IMR-90 (cell line): ENCODE data around the gene MSMP. TPM values are rescaled to one million over a fixed set of nuclear protein-coding genes. Genes with fewer than 3 reads are reported as not detected.

ENCODE experiments used
- ATAC-seq: fragments of 200-7000 bp; cut with Tn5 transposase; 2 replicates; pipeline ENCODE4 v1.9.1; 2020; ENCODE audit warnings: low read depth, mild to moderate bottlenecking, moderate library complexity
- BruUV-seq: library from RNA; stranded (reverse); fragments of 400-500 nt; replicated peaks from 2 replicates; lab custom pipeline; 2021; lab: Mats Ljungman, UMichigan
- CTCF ChIA-PET: fragments of 300-600 bp; formaldehyde crosslinking; extraction: SDS; loops from one replicate; lab custom pipeline; 2021; ENCODE audit warnings: antibody characterized with exemption; lab: Yijun Ruan, JAX
- POLR2A ChIA-PET: fragments of 300-600 bp; sonication (Branson Sonifier 250); formaldehyde crosslinking; loops from one replicate; lab custom pipeline; 2022; ENCODE audit warnings: antibody characterized with exemption; ENCODE audit not compliant: unreplicated experiment; lab: Charles Lee
- DNase-seq: peaks from one replicate; pipeline ENCODE4 v3.0.0; 2013
- H2AFZ ChIP-seq: replicated peaks from 2 replicates; pipeline ENCODE3; 2013; ENCODE audit warnings: low read length, mild to moderate bottlenecking; ENCODE audit not compliant: poor library complexity
- H2AK5ac ChIP-seq: 2 replicates; pipeline ENCODE4 v1.6.1; 2013; ENCODE audit warnings: low read depth, low read length, inconsistent platforms
- H2AK9ac ChIP-seq: replicated peaks from 2 replicates; pipeline ENCODE3; 2013; ENCODE audit warnings: mild to moderate bottlenecking, low read depth, low read length, moderate library complexity; ENCODE audit not compliant: poor library complexity
- H2BK120ac ChIP-seq: 2 replicates; pipeline ENCODE4 v1.6.1; 2013; ENCODE audit warnings: low read depth, low read length, inconsistent platforms
- H2BK15ac ChIP-seq: 3 replicates; pipeline ENCODE4 v1.6.1; 2013; ENCODE audit warnings: low read depth, low read length, inconsistent platforms
- H2BK20ac ChIP-seq: 2 replicates; pipeline ENCODE4 v1.6.1; 2013; ENCODE audit warnings: low read depth, mild to moderate bottlenecking, inconsistent platforms, low read length, moderate library complexity
- H2BK5ac ChIP-seq: 2 replicates; pipeline ENCODE4 v1.6.1; 2013; ENCODE audit warnings: mild to moderate bottlenecking, low read depth, low read length, inconsistent platforms; ENCODE audit not compliant: poor library complexity, severe bottlenecking
- H3K14ac ChIP-seq: replicated peaks from 2 replicates; pipeline ENCODE4 v1.6.1; 2013; ENCODE audit warnings: low read depth, low read length, inconsistent platforms
- H3K18ac ChIP-seq: 2 replicates; pipeline ENCODE4 v1.6.1; 2013; ENCODE audit warnings: low read depth, low read length, control low read depth
- H3K23ac ChIP-seq: 2 replicates; pipeline ENCODE4 v1.6.1; 2013; ENCODE audit warnings: low read depth, low read length, inconsistent platforms
- H3K27ac ChIP-seq: 2 replicates; pipeline ENCODE4 v1.5.1; 2013; ENCODE audit warnings: mild to moderate bottlenecking, control low read depth, low read length; ENCODE audit not compliant: insufficient read depth
- H3K27me3 ChIP-seq: 2 replicates; pipeline ENCODE4 v1.6.1; 2013; ENCODE audit warnings: low read length; ENCODE audit not compliant: control insufficient read depth, insufficient read depth
- H3K36me3 ChIP-seq: 2 replicates; pipeline ENCODE4 v1.6.1; 2013; ENCODE audit warnings: low read length, mixed read lengths; ENCODE audit not compliant: control insufficient read depth, insufficient read depth
- H3K4ac ChIP-seq: 2 replicates; pipeline ENCODE4 v1.6.1; 2013; ENCODE audit warnings: low read depth, low read length, inconsistent platforms
- H3K4me1 ChIP-seq: 2 replicates; pipeline ENCODE4 v1.6.1; 2013; ENCODE audit warnings: low read length, mixed read lengths; ENCODE audit not compliant: control insufficient read depth, insufficient read depth
- H3K4me2 ChIP-seq: 2 replicates; pipeline ENCODE4 v1.6.1; 2013; ENCODE audit warnings: low read depth, mild to moderate bottlenecking, control low read depth, low read length, moderate library complexity
- H3K4me3 ChIP-seq: 2 replicates; pipeline ENCODE4 v1.5.1; 2013; ENCODE audit warnings: low read depth, mild to moderate bottlenecking, control low read depth, low read length, moderate library complexity; ENCODE audit not compliant: insufficient read depth
- H3K56ac ChIP-seq: 2 replicates; pipeline ENCODE4 v1.6.1; 2013; ENCODE audit warnings: low read length, inconsistent platforms; ENCODE audit not compliant: insufficient read depth; ENCODE audit errors: extremely low read depth
- H3K79me1 ChIP-seq, 2 experiments: 2 replicates each; pipeline ENCODE4 v1.6.1; 2013; ENCODE audit warnings: low read length in 2 of 2, inconsistent platforms in 1 of 2, low read depth in 1 of 2
- H3K9ac ChIP-seq: 2 replicates; pipeline ENCODE4 v1.6.1; 2013; ENCODE audit warnings: low read depth, low read length, control low read depth
- H3K9me1 ChIP-seq: 2 replicates; pipeline ENCODE4 v1.6.1; 2013; ENCODE audit warnings: low read length, inconsistent platforms; ENCODE audit not compliant: insufficient read depth
- H3K9me3 ChIP-seq: 2 replicates; pipeline ENCODE4 v1.6.1; 2013; ENCODE audit warnings: low read length; ENCODE audit not compliant: control insufficient read depth, insufficient read depth
- H4K20me1 ChIP-seq: 2 replicates; pipeline ENCODE4 v1.6.1; 2013; ENCODE audit warnings: low read length, inconsistent platforms; ENCODE audit not compliant: insufficient read depth
- H4K5ac ChIP-seq: 2 replicates; pipeline ENCODE4 v1.6.1; 2013; ENCODE audit warnings: mild to moderate bottlenecking, low read depth, low read length, control low read depth
- H4K8ac ChIP-seq, 2 experiments: 2 replicates each; pipeline ENCODE4 v1.6.1; 2013; ENCODE audit warnings: low read depth in 2 of 2, low read length in 2 of 2, control low read depth in 1 of 2, inconsistent platforms in 1 of 2
- H4K91ac ChIP-seq: 2 replicates; pipeline ENCODE4 v1.6.1; 2013; ENCODE audit warnings: low read depth, low read length, inconsistent platforms; ENCODE audit not compliant: insufficient read depth
- CHD1 ChIP-seq: IDR thresholded peaks from 2 replicates; pipeline ENCODE4 v1.6.1; 2012; ENCODE audit warnings: low read depth, low read length, improper control_type of control experiment
- FOS ChIP-seq: fragments of 150-350 bp; IDR thresholded peaks from 2 replicates; pipeline ENCODE4 v1.6.1; 2016; ENCODE audit warnings: low read depth, low read length
- MAFK ChIP-seq: IDR thresholded peaks from 2 replicates; pipeline ENCODE4 v1.6.1; 2012; ENCODE audit warnings: low read depth, low read length, improper control_type of control experiment
- MAZ ChIP-seq: IDR thresholded peaks from 2 replicates; pipeline ENCODE4 v1.6.1; 2012; ENCODE audit warnings: low read depth, mild to moderate bottlenecking, low read length, improper control_type of control experiment, moderate library complexity, borderline replicate concordance
- MXI1 ChIP-seq: IDR thresholded peaks from 2 replicates; pipeline ENCODE4 v1.6.1; 2012; ENCODE audit warnings: low read depth, mild to moderate bottlenecking, low read length, moderate library complexity, borderline replicate concordance
- NFE2L2 ChIP-seq: fragments of 150-350 bp; IDR thresholded peaks from 2 replicates; pipeline ENCODE4 v1.6.1; 2016; ENCODE audit warnings: low read depth, mild to moderate bottlenecking, low read length
- POLR2A ChIP-seq: IDR thresholded peaks from 2 replicates; pipeline ENCODE4 v1.6.1; 2012; ENCODE audit warnings: mild to moderate bottlenecking, low read depth, low read length
- RAD21 ChIP-seq: IDR thresholded peaks from 2 replicates; pipeline ENCODE4 v1.6.1; 2012; ENCODE audit warnings: low read length, improper control_type of control experiment
- RFX5 ChIP-seq: IDR thresholded peaks from 2 replicates; pipeline ENCODE4 v1.8.0; 2012; ENCODE audit warnings: low read depth, mild to moderate bottlenecking, low read length, moderate library complexity
- SMC3 ChIP-seq: fragments of 150-350 bp; IDR thresholded peaks from 2 replicates; pipeline ENCODE4 v1.6.1; 2016; ENCODE audit warnings: low read depth, mild to moderate bottlenecking, antibody characterized with exemption, low read length, moderate library complexity
- WGBS, 2 experiments: methylation state at CpG; one replicate each; pipeline versions ENCODE4 v1.1.5 to v1.1.7; 2013; ENCODE audit warnings: missing lambda C conversion rate in 2 of 2; ENCODE audit not compliant: insufficient read length in 1 of 2; ENCODE audit errors: extremely low coverage in 2 of 2; 5-methylcytosine and 5-hydroxymethylcytosine counted together
- dilution Hi-C: fragments of 300-500 bp; cut with HindIII; formaldehyde crosslinking; loops from one replicate; pipeline ENCODE4 v1.14.3; 2018; ENCODE audit warnings: low sequenced_read_pairs; ENCODE audit not compliant: unreplicated experiment
- in situ Hi-C: fragments of 300-500 bp; cut with MboI; formaldehyde crosslinking; loops from 3 replicates; pipeline ENCODE4 v1.14.3; 2019; ENCODE audit warnings: low sequenced_read_pairs, inconsistent platforms, mixed read lengths
- intact Hi-C: fragments of 100-400 bp; cut with micrococcal nuclease; formaldehyde crosslinking; loops from 2 replicates; pipeline ENCODE4 v1.10.0; 2022
- polyA plus RNA-seq, 3 experiments: library from polyadenylated mRNA; depleted of rRNA; stranded (reverse); fragments of >200 nt; gene quantifications; 2 replicates each; pipeline ENCODE4 v1.2.3, GENCODE V29; 2012; ENCODE audit warnings: low replicate concordance in 1 of 3
- total RNA-seq: library from RNA; depleted of rRNA; stranded (reverse); fragments of >200 nt; gene quantifications from 2 replicates; pipeline ENCODE4 v1.2.3, GENCODE V29; 2012
- TF ChIP-seq, protein P1 (sequence below): fragments of 150-350 bp; IDR thresholded peaks from 2 replicates; pipeline ENCODE4 v1.6.1; 2016; ENCODE audit warnings: low read depth, mild to moderate bottlenecking, low read length, moderate library complexity, borderline replicate concordance
- TF ChIP-seq, protein P2 (sequence below): conservative IDR thresholded peaks from 2 replicates; pipeline ENCODE4 v1.5.1; 2012; ENCODE audit warnings: mild to moderate bottlenecking, low read depth, low read length, improper control_type of control experiment
- TF ChIP-seq, protein P3 (sequence below): fragments of 150-350 bp; IDR thresholded peaks from 2 replicates; pipeline ENCODE4 v1.6.1; 2017; ENCODE audit warnings: mild to moderate bottlenecking, antibody characterized with exemption, low read length, low read depth

The MSMP gene
- total and polyA plus RNA-seq, 2 of the 4 experiments (the other 2 are of a cell fraction), result not detected

DNA sequence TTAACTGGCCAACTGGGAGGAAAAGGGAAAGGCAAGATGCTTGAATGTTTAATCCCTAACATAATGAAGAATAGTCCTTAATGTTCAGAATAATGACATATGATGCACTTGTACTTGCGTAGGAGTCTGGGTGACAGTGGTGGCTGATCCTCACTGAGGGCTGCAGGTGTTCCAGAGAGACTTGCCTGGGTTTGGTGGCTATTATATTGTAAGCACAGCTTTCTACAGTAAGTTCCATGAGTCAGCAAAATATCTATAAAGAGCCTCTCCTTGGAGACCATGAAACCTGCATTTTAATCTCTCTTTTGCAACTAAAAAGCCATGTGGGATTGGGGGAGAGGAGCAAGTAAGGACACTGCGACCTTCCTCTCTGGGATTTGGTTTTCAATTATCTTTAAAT lies 35.5 kb upstream of the MSMP start:
- Histone ChIP-seq H3K14ac (no peak overlapping the region), H3K36me3 (no peaks in the 10 kb centered on the region), H3K4me2 (no peak overlapping the region), H2BK15ac (no peak overlapping the region), H4K8ac (no peak overlapping the region), H3K23ac (no peak overlapping the region), H3K56ac (no peak overlapping the region), H3K27ac (no peak overlapping the region), H3K27me3 (peaks cover 15% of the 10 kb centered on the region), H2BK120ac (no peak overlapping the region), H4K91ac (no peak overlapping the region), H3K9me3 (no peaks in the 10 kb centered on the region), H3K4ac (no peak overlapping the region), H3K18ac (no peak overlapping the region), H3K4me1 (peaks cover 27% of the 10 kb centered on the region), H3K9ac (no peak overlapping the region), H4K5ac (no peak overlapping the region), H2BK20ac (no peak overlapping the region), H3K9me1 (peaks cover 20% of the 10 kb centered on the region), H2AK5ac (no peak overlapping the region), H4K20me1 (no peaks in the 10 kb centered on the region), H2AK9ac (no peak overlapping the region), H3K4me3 (no peak overlapping the region), H3K79me1 (peaks cover 16 to 30% of the 10 kb centered on the region in 2 experiments), H2BK5ac (no peak overlapping the region), H2AFZ (no peak overlapping the region)
- ChIA-PET POLR2A (interaction anchor here (0.8 kb wide), 1 partner anchor 93 kb away, joined by 3 read pairs; no protein-coding TSS in a partner anchor), CTCF (interaction anchor here (0.6 to 2.1 kb wide), 16 partner anchors 12 to 240 kb away, joined by 3 to 25 read pairs (median 4); partner anchors contain the start of genes OR13J1 and SPAG8)
- no TSS peak for BruUV-seq
- ATAC-seq, result no peak
- in situ Hi-C loops (no loop called here), intact Hi-C loops (no loop called here), dilution Hi-C loops (no loop called here)
- DNase-seq, result no peak
- WGBS, 2 experiments, result no CpG with 5 or more reads among the region's 2 CpGs
- TF ChIP-seq CHD1 (no peak), FOS (no peak), SMC3 (no peak), MXI1 (no peak), MAFK (peak; percentile 92), RFX5 (no peak), NFE2L2 (peak; percentile 50; the same call in 1 of the 2 replicates), MAZ (no peak), POLR2A (no peak), RAD21 (no peak)
- TF ChIP-seq, protein P1, sequence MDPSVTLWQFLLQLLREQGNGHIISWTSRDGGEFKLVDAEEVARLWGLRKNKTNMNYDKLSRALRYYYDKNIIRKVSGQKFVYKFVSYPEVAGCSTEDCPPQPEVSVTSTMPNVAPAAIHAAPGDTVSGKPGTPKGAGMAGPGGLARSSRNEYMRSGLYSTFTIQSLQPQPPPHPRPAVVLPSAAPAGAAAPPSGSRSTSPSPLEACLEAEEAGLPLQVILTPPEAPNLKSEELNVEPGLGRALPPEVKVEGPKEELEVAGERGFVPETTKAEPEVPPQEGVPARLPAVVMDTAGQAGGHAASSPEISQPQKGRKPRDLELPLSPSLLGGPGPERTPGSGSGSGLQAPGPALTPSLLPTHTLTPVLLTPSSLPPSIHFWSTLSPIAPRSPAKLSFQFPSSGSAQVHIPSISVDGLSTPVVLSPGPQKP, result no peak
- TF ChIP-seq, protein P2, sequence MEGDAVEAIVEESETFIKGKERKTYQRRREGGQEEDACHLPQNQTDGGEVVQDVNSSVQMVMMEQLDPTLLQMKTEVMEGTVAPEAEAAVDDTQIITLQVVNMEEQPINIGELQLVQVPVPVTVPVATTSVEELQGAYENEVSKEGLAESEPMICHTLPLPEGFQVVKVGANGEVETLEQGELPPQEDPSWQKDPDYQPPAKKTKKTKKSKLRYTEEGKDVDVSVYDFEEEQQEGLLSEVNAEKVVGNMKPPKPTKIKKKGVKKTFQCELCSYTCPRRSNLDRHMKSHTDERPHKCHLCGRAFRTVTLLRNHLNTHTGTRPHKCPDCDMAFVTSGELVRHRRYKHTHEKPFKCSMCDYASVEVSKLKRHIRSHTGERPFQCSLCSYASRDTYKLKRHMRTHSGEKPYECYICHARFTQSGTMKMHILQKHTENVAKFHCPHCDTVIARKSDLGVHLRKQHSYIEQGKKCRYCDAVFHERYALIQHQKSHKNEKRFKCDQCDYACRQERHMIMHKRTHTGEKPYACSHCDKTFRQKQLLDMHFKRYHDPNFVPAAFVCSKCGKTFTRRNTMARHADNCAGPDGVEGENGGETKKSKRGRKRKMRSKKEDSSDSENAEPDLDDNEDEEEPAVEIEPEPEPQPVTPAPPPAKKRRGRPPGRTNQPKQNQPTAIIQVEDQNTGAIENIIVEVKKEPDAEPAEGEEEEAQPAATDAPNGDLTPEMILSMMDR, result no peak
- TF ChIP-seq, protein P3, sequence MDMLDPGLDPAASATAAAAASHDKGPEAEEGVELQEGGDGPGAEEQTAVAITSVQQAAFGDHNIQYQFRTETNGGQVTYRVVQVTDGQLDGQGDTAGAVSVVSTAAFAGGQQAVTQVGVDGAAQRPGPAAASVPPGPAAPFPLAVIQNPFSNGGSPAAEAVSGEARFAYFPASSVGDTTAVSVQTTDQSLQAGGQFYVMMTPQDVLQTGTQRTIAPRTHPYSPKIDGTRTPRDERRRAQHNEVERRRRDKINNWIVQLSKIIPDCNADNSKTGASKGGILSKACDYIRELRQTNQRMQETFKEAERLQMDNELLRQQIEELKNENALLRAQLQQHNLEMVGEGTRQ, result no peak
